ENCODE measurements around the gene BCL2. TPM values are rescaled to one million over a fixed set of nuclear protein-coding genes. Genes with fewer than 3 reads are reported as not detected.

BCL2 gene
- total and polyA plus RNA-seq, 9 of the 15 experiments (the other 6 are each of a cell fraction or from before 2014, with no cell fraction given): 0.10 to 1.1 (median 0.65) TPM

GRCh38 chr18:63344918-63345317, 25.3 kb upstream of the BCL2 start:
- H3K4me3 ChIP-seq: no peak overlapping the region
- no peak for DNase-seq (ENCODE audit: extremely low read depth in 1 of 4, low spot score in 3 of 4)
- TF ChIP-seq CBFB (CRISPR knock-in tag; IDR thresholded peaks at IDR 0.05): no peak
- TF ChIP-seq ZNF512 (tag; IDR thresholded peaks at IDR 0.05): no peak
- TF ChIP-seq POLR3A (IDR thresholded peaks at IDR 0.05; ENCODE audit: borderline replicate concordance, extremely low read depth, insufficient read depth, insufficient read length): no peak
- no peak for TF ChIP-seq ZNF699 (CRISPR knock-in tag; IDR thresholded peaks at IDR 0.05; ENCODE audit: insufficient replicate concordance)
- TF ChIP-seq CEBPB (tag; IDR thresholded peaks at IDR 0.05): no peak
- no peak for TF ChIP-seq ZNF79 (CRISPR knock-in tag; IDR thresholded peaks at IDR 0.05; ENCODE audit: low read depth)
- TF ChIP-seq FOXA1 (IDR thresholded peaks at IDR 0.05; ENCODE audit: borderline replicate concordance): no peak
- no peak for TF ChIP-seq ZZZ3 (IDR thresholded peaks at IDR 0.05)
- no peak for TF ChIP-seq ZNF449 (CRISPR knock-in tag; IDR thresholded peaks at IDR 0.05)
- TF ChIP-seq, protein P1, sequence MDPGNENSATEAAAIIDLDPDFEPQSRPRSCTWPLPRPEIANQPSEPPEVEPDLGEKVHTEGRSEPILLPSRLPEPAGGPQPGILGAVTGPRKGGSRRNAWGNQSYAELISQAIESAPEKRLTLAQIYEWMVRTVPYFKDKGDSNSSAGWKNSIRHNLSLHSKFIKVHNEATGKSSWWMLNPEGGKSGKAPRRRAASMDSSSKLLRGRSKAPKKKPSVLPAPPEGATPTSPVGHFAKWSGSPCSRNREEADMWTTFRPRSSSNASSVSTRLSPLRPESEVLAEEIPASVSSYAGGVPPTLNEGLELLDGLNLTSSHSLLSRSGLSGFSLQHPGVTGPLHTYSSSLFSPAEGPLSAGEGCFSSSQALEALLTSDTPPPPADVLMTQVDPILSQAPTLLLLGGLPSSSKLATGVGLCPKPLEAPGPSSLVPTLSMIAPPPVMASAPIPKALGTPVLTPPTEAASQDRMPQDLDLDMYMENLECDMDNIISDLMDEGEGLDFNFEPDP (CRISPR knock-in tag; IDR thresholded peaks at IDR 0.05): no peak
- WGBS (ENCODE audit: insufficient coverage, low coverage, missing lambda C conversion rate): 27% methylated on average over 1 of the region's 2 CpGs
- CTCF ChIA-PET (ENCODE audit: low intra/inter-chr PET ratio): no interaction called here
- no peaks in the 10 kb centered on the region for H3K9me3 ChIP-seq (replicated peaks; ENCODE audit: control insufficient read depth, insufficient read depth, low read depth, low read length)
- H3K9me1 ChIP-seq (ENCODE audit: control insufficient read depth, insufficient read depth, low read length): no peaks in the 10 kb centered on the region
- no peak for FAIRE-seq
- POLR2A ChIA-PET: no interaction called here
- no peaks in the 10 kb centered on the region for H4K20me1 ChIP-seq (replicated peaks; ENCODE audit: control insufficient read depth, insufficient read depth, low read length)
- no peak for ATAC-seq
- in situ Hi-C loops (cut with MboI) (loop anchor here (10.0 kb wide), 1 partner anchor 90 kb away; no protein-coding TSS in a partner anchor), intact Hi-C loops (cut with micrococcal nuclease) (loop anchor here (5.0 to 10.0 kb wide), 2 partner anchors 162 to 500 kb away; no protein-coding TSS in a partner anchor)
- H3K79me2 ChIP-seq (ENCODE audit: control insufficient read depth, insufficient read depth, low read length): no peaks in the 10 kb centered on the region
- H2AFZ ChIP-seq (ENCODE audit: low read depth, low read length): no peak overlapping the region
- H3K4me1 ChIP-seq (replicated peaks in 1 of 2; ENCODE audit: control insufficient read depth in 2 of 2, insufficient read depth in 2 of 2, low read length in 2 of 2): no peaks in the 10 kb centered on the region
- no TSS peak for BruUV-seq (replicated peaks)
- H3K27me3 ChIP-seq (ENCODE audit: control insufficient read depth in 2 of 2, insufficient read depth in 2 of 2, low read length in 2 of 2): no peaks in the 10 kb centered on the region
- no peak overlapping the region for H3K27ac ChIP-seq (ENCODE audit: extremely low read depth, low read depth, low read length)
- H3K4me2 ChIP-seq (ENCODE audit: insufficient read depth, low read length): no peak overlapping the region
- H3K36me3 ChIP-seq (ENCODE audit: control insufficient read depth, insufficient read depth, low read length): peaks cover 46% of the 10 kb centered on the region; the same call in 2 of the 3 replicates
- no peak overlapping the region for H3K9ac ChIP-seq (ENCODE audit: insufficient read depth in 1 of 2, low read depth in 2 of 2, low read length in 2 of 2)

Data from K562 (cell line).